Measurements from ENCODE around the gene MFN2.
"Not testable (repeated sequence)": the region's sequence is repeated elsewhere in the genome, so short reads cannot be mapped to it uniquely, and the experiment has no call there.

The MFN2 gene

GRCh38 chr1:12028957-12029511 lies 48.8 kb downstream of the MFN2 start:
- no peak for DNase-seq

GRCh38 chr1:12029720-12030339 lies 49.6 kb downstream of the MFN2 start:
- DNase-seq: no peak

DNA sequence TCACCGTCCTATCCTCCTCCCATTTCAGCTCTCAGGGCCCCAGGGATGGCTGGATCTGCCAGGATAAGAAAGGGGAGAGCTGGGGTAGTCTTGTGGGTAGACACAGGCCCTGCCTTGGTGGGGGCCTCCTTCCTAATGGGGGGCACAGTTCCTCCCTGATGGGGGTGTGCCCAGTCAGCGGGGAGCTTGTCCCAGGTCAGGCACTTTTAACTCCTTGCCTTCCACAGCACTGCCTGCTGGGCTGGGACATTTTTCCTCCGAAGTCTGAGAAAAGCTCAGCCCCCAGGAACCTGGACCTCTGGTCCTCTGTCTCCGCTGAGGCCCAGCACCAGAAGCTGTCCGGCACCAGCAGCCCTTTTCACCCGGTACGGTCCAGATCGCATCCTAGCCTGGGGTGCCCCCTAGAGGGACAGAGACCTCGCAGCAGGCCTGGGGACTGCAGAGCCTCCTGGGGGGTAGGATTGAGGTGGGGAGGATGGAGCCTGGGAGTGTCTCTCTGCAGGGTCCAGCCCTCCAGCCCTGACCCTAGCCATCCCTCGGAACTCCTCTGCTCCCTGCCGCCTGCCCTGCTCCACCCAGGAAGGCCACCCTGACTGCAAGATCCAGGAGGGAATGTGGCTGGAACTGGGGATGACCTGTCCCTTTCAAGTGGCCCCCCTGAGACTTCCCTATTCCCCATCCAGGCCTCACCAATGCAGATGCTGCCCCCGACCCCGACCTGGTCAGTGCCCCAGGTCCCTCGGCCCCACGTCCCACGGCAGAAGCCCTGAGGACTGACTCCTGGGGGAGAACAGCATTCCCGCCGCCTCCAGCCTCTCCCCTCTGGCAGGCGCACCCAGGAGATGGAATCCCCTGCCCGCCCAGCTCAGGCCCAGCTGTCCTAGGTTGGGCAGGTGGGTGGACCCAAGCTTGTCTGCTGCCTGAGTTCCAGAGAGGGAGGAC lies 51.1 kb downstream of the MFN2 start:
- no peak for DNase-seq

GRCh38 chr1:12032161-12032621 lies 51.9 kb downstream of the MFN2 start:
- no peak for DNase-seq

- DNase-seq: not testable (repeated sequence)
Observed at GRCh38 chr1:12033441-12033840, 53.2 kb downstream of the MFN2 start.

DNA sequence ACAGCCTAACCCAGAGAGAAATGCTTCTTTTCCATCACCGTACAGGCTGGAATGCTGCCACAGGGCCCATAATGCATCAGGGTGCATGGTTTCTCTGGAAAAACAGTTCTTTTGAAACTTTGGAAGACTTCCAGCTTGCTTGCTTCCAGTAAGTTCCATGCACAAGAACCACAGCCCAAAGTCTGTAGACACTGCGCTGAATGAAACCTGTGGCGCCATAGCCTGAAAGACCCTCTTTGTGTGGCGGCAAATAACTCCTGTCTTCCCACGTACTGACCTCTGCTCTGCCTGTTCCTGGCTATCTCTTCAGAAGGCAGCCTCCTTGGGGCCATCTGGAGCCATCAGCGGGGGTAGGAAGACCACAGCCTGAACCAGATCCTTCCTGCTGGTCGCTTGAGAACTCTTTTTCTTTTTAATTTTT lies 54.1 kb downstream of the MFN2 start:
- no peak for DNase-seq

DNA sequence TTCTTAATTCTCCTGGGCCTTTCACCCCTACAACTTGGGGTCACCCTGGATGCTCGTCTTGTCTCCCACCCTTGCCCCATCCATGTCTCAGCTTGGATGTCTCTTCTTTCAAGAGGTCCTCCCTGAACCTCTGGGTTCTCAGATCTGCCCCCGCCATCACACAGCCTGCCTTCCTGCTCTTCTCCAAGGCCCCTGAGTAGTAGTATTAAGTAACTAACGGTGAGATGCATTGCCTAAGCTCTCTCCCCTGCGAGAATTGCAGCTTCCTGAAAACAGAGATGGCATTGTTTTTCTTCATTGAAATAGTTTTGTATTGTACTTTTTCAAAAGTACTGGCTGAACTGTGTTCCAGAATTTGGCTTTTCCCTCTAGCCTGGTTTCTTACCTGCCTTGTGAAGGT lies 55.1 kb downstream of the MFN2 start:
- DNase-seq: no peak

- no peak for DNase-seq
Observed at GRCh38 chr1:12037486-12038355, 57.5 kb downstream of the MFN2 start.

- DNase-seq: no peak
Observed at GRCh38 chr1:12038356-12039163, 58.3 kb downstream of the MFN2 start.

DNA sequence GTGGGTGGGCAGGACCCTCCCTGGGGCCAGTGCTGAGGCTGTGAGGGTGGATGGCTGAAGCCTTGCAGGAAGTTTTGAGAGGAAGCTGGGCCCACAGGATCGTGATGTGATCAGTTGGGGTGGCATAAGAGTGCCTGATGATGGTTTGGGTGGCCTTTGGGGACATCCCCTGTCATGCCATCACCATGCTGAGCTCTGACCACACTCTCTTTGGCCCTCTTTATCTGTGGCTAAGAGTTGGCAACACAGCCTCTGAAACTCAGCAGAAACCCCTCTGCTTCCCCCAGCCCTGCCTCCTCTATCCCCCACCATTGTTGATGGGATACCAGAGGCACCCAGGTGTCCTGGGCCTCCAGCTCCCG lies 58.9 kb downstream of the MFN2 start:
- DNase-seq: no peak

- DNase-seq: not testable (repeated sequence)
Observed at GRCh38 chr1:12039824-12040456, 59.7 kb downstream of the MFN2 start.

DNA sequence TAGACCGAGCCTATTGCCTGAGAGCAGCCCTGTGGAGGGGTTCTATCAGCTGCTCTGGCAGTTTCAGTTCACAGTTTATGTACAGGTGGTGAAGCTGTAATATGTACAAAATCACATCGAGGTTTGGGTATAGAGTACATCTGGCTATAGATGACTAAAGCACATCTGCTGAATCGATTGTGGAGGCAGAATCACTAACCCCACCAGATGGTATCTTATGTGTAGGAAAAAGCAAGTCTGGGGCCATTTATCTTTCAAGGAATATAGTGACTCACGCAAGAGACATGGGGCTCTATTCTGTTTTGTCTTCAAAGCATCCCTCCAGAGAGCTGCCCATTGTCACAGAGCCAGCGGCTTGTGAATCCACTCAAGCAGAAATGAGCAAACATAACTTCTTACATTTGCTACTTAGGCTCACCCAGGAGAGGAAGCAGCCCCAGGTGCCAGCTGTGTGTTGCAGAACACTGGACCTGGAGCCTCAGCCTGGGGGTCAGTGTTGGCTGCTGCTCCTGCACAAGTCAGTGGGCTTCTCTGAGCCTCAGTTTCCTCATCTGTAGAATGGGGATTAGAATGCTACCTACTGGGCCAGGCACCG lies 60.3 kb downstream of the MFN2 start:
- no peak for DNase-seq

DNA sequence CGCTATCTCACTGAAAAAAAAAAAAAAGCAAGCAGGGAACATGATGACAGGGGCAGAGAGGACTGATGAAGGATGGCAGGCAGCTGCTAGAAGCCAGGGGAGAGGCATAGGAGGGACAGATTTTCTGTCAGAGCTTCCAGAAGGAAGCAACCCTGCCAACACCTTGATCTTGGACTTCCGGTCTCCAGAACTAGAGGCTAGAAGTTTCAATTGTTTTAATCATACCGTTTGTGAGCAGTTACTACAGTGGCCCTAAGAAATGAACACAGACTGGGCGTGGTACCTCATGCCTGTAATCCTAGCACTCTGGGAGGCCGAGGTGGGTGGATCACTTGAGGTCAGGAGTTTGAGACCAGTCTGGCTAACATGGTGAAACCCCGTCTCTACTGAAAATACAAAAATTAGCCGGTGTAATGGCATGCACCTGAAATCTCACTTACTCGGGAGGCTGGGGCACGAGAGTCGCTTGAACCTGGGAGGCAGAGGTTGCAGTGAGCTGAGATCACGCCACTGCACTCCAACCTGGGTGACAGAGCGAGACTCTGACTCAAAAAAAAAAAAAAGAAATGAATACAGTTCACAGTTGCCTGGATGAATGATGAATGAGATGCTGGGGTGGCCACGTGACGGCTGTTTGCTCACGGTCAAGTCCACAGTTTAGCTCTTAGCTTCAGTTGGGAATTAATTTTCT lies 64.1 kb downstream of the MFN2 start:
- not testable (repeated sequence) for DNase-seq

DNA sequence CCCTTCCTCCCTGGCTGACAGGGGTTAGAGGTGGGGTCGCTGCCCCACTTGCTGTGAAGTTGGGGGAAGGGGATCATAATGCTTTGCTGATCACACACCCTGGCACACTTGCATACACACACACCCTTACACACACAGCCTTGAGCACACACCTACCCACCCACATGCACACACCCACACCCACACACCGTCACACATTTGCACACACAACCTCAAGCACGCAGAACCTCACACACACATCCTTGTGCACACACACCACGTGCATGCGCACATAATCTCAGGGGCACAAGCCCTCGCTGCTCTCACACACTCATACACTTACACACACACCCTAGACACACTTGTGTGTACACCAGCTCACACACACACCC lies 66.5 kb downstream of the MFN2 start:
- DNase-seq: no peak

DNA sequence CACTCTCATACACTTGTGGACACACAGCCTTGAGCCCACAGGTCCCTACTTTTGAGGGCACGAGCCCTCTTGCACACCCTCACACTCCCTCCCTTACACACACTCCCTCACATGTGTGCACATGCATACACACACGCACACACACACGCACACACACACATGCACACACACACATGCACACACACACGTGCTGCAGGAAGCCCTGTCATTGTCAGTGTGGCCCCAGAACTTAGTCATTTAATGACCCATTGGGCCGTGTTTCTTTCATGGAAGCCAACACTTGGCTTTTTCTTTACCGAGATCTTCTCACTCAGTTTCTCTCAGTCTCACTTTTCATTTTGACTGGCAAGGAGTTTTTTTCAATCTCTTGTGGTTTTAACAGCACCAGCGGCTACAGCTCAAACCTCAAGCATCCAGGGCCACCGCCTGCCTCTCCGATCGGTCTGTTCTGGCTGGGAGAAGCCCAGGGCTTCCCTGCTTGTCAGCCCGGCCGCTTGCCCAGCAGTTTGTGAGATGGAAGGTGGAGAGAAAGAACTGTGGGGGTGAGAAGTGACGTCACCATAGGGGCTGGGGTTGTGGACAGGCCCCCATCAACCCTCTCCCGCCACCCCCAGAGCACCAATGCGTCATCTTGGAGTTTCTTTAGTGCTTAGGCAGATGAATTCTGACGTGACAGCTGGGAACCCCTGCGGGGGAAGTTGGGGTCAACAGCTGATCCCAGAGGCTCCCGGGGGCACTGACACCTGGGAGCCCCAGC lies 67.1 kb downstream of the MFN2 start:
- no peak for DNase-seq

DNA sequence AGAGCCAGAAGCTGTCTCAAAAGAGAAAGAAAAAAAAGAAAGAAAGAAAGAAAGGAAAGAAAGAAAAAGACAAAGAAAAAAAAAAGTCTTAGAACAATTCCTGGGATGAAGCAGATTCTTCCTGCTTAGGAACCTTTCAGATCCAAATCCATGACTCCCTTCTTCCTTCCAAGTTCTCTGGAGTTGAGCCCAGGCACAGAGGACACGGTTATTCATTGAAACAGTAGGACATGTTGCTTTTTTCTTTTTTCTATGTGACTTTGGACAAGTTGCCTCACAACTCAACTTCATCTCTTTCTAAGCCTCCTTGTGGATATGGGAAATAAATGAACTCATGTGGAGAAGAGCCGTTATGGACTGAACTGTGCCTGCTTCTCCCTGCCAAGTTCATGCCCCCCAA lies 68.1 kb downstream of the MFN2 start:
- no peak for DNase-seq

- no peak for DNase-seq
Observed at GRCh38 chr1:12049616-12050015, 69.4 kb downstream of the MFN2 start.

DNA sequence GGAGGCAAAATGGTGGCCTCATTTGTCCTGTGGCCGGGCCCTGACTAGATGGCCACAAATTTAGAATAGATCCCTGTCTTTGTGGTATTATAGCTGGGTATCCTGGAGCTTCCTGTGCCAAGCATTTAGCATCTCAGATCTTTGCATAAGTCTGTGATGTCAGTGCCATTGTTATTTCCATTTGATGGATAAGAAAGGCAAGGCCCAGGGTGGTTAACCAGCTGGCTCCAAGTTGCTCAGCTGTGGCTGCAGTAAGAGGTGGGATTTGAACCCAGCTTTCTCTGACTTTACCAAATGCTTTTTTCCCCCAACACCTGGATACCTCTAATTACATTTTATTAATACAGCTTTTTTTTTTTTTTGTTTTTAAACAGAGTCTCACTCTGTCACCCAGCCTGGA lies 71.1 kb downstream of the MFN2 start:
- no peak for DNase-seq

GRCh38 chr1:12052008-12052573 lies 71.8 kb downstream of the MFN2 start:
- DNase-seq: no peak

Measured in NCI-H1048 (cell line).